Kidney epithelial cell (primary cell): Measurements from ENCODE around the gene ETV2. TPM values are rescaled to one million over a fixed set of nuclear protein-coding genes. Genes with fewer than 3 reads are reported as not detected.
"Not testable (repeated sequence)": the region's sequence is repeated elsewhere in the genome, so short reads cannot be mapped to it uniquely, and the experiment has no call there.

Experiments
- DNase-seq: peaks from one replicate; pipeline ENCODE4 v3.0.0-alpha.2; 2010; ENCODE audit warnings: low read depth
- H3K27me3 ChIP-seq: 2 replicates; pipeline ENCODE4 v1.6.0; 2011; ENCODE audit warnings: low read length; ENCODE audit not compliant: control insufficient read depth, insufficient read depth
- H3K36me3 ChIP-seq: 2 replicates; pipeline ENCODE4 v1.5.1; 2011; ENCODE audit warnings: low read length; ENCODE audit not compliant: control insufficient read depth, insufficient read depth
- H3K4me3 ChIP-seq: 2 replicates; pipeline ENCODE4 v1.5.1; 2011; ENCODE audit warnings: low read depth, mild to moderate bottlenecking, control low read depth, low read length
- CTCF ChIP-seq: IDR thresholded peaks from 2 replicates; pipeline ENCODE4 v1.5.1; 2011; ENCODE audit warnings: mild to moderate bottlenecking, moderate library complexity, low read length, control low read depth, inconsistent platforms; ENCODE audit not compliant: insufficient read depth, poor library complexity, severe bottlenecking
- total RNA-seq: library from RNA; depleted of rRNA; stranded (reverse); fragments of >200 nt; gene quantifications from 2 replicates; pipeline ENCODE4 v1.2.3, GENCODE V29; 2015

Gene ETV2
- total RNA-seq, 1 donor from 2014 or later, result not detected

GRCh38 chr19:35648017-35648961 lies 6.7 kb downstream of the ETV2 start, which contains the start of gene COX6B1:
COX6B1 (plus strand) TSS chr19:35648323; CDS start chr19:35651244, 2,921 bp downstream.
- peak; percentile 95 for DNase-seq
- no peak for TF ChIP-seq CTCF
- Histone ChIP-seq H3K27me3 (no peaks in the 10 kb centered on the region), H3K36me3 (no peaks in the 10 kb centered on the region), H3K4me3 (peak within 1 kb of the TSS; percentile 88)

DNA sequence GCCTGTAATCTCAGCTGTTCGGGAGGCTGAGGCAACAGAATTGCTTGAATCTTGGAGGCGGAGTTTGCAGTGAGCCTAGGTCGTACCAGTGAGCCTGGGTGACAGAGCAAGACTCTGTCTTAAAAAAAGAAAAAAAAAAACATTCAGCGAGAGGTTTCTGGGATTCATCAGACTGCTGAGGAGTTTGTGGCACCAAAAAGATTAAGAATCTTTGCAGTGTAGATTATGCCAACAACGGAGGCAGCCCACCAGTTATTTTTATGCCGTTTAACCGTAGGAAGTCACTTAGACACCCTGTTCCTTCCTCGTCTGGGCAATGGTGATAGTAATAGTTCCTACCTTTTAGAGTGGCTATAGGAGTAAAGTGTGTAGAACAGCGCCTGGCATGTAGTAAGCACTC lies 9.0 kb downstream of the ETV2 start:
- DNase-seq, result no peak
- Histone ChIP-seq H3K4me3 (no peak overlapping the region), H3K36me3 (peaks cover 3% of the 10 kb centered on the region), H3K27me3 (no peaks in the 10 kb centered on the region)
- no peak for TF ChIP-seq CTCF

DNA sequence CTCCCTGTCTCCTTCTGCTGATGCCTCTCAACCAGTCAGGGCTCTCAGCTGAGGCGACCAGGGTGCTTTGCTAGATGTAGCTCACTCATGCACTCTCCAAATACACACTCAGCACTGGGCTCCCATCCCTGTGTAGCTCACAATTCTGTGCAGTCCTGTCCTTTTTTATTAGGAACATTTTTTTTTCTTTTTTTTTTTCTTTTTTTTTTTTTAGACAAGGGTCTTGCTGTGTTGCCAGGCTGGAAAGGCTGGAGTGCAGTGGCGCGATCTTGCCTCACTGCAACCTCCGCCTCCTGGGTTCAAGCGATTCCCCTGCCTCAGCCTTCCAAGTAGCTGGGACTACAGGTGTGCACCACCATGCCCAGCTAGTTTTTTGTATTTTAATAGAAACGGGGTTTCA lies 13.3 kb downstream of the ETV2 start:
- H3K4me3 ChIP-seq, DNase-seq, H3K27me3 ChIP-seq, H3K36me3 ChIP-seq: not testable (repeated sequence)

GRCh38 chr19:35655600-35655999 lies 14.1 kb downstream of the ETV2 start:
- no peaks in the 10 kb centered on the region for H3K27me3 ChIP-seq
- DNase-seq, result no peak
- TF ChIP-seq CTCF, result no peak
- no peak overlapping the region for H3K4me3 ChIP-seq
- peaks cover 3% of the 10 kb centered on the region for H3K36me3 ChIP-seq

DNA sequence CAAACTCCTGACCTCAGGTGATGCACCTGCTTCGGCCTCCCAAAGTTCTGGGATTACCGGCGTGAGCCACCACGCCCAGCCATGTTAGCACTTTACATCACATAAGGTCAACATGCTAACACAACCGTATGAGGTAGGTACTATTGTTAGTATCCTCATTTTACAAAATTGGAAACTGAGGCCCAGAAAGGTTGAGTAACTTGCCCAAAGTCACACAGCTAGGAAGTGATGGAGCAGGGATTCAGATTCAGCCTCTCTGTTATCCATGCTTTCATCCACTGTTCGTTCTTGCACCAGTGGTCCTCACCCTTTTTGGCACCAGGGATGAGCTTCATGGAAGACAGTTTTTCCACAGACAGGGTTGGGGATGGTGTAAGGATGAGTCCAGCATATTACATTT lies 15.2 kb downstream of the ETV2 start:
- no peak for TF ChIP-seq CTCF
- Histone ChIP-seq H3K4me3 (no peak overlapping the region), H3K36me3 (peaks cover 3% of the 10 kb centered on the region), H3K27me3 (no peaks in the 10 kb centered on the region)
- DNase-seq, result no peak

- H3K27me3 ChIP-seq, result no peaks in the 10 kb centered on the region
- peaks cover 3% of the 10 kb centered on the region for H3K36me3 ChIP-seq
- TF ChIP-seq CTCF, result no peak
- H3K4me3 ChIP-seq, result no peak overlapping the region
- DNase-seq, result no peak
Measured at GRCh38 chr19:35657904-35658700, 16.6 kb downstream of the ETV2 start.
